Esophagus mucosa (tissue), 1 donor: Measurements from ENCODE around the gene INTS3. TPM values are rescaled to one million over a fixed set of nuclear protein-coding genes. Genes with fewer than 3 reads are reported as not detected.

ENCODE experiments used
- ATAC-seq: fragments of 200-7000 bp; cut with Tn5 transposase; one replicate; pipeline ENCODE4 v1.9.1; 2020
- total RNA-seq: library from RNA; stranded (reverse); gene quantifications from one replicate; pipeline ENCODE4 v1.2.4, GENCODE V29; 2023
- donor health status: DM: yes; HTN: yes; CAD: no.

The INTS3 gene
- total RNA-seq, 1 donor from 2014 or later = 22.5 TPM

- ATAC-seq = no peak
Measured at GRCh38 chr1:153799016-153799415, 71.2 kb downstream of the INTS3 start.

GRCh38 chr1:153799566-153800465 is 72.0 kb downstream of the INTS3 start:
- no peak for ATAC-seq

- no peak for ATAC-seq
Measured at GRCh38 chr1:153800516-153800915, 72.7 kb downstream of the INTS3 start.

GRCh38 chr1:153801028-153801625 is 73.3 kb downstream of the INTS3 start:
- ATAC-seq = no peak

- no peak for ATAC-seq
Measured at GRCh38 chr1:153801786-153802697, 74.2 kb downstream of the INTS3 start.

- ATAC-seq = no peak
Measured at GRCh38 chr1:153803470-153804056, 75.7 kb downstream of the INTS3 start.

GRCh38 chr1:153804112-153804511 is 76.3 kb downstream of the INTS3 start:
- ATAC-seq = no peak

- peak; percentile 89 for ATAC-seq
Measured at GRCh38 chr1:153805042-153805745, 77.3 kb downstream of the INTS3 start.

GRCh38 chr1:153805886-153806719 is 78.3 kb downstream of the INTS3 start:
- no peak for ATAC-seq

GRCh38 chr1:153816283-153816889 is 88.5 kb downstream of the INTS3 start:
- no peak for ATAC-seq

- no peak for ATAC-seq
Measured at GRCh38 chr1:153818876-153819275, 91.0 kb downstream of the INTS3 start.

Other genes starting within 250 kb of the INTS3 start
- gene S100A6, start 192.1 kb upstream of the INTS3 start, total RNA-seq = 976 TPM
- gene S100A5, start 187.1 kb upstream of the INTS3 start, total RNA-seq = not detected
- 36.0 TPM for gene S100A4, start 182.2 kb upstream of the INTS3 start, total RNA-seq
- gene S100A3, start 178.8 kb upstream of the INTS3 start, total RNA-seq = 9.6 TPM
- 4,166 TPM for gene S100A2, start 162.2 kb upstream of the INTS3 start, total RNA-seq
- 1,290 TPM for gene S100A16, start 114.9 kb upstream of the INTS3 start, total RNA-seq
- gene S100A14, start 111.7 kb upstream of the INTS3 start, total RNA-seq = 1,938 TPM
- gene S100A13, start 100.5 kb upstream of the INTS3 start, total RNA-seq = 52.5 TPM
- 0.44 TPM for gene S100A1, start 99.6 kb upstream of the INTS3 start, total RNA-seq
- gene CHTOP, start 94.0 kb upstream of the INTS3 start, total RNA-seq = 44.0 TPM
- 32.0 TPM for gene SNAPIN, start 69.3 kb upstream of the INTS3 start, total RNA-seq
- 131 TPM for gene ILF2, start 57.1 kb upstream of the INTS3 start, total RNA-seq
- gene NPR1, start 49.4 kb upstream of the INTS3 start, total RNA-seq = 1.8 TPM
- 16.1 TPM for gene SLC27A3, start 47.4 kb downstream of the INTS3 start, total RNA-seq
- gene GATAD2B, start 194.9 kb downstream of the INTS3 start, total RNA-seq = 17.9 TPM
- gene DENND4B, start 218.7 kb downstream of the INTS3 start, total RNA-seq = 12.1 TPM
- 13.3 TPM for gene CRTC2, start 230.6 kb downstream of the INTS3 start, total RNA-seq
- 42.3 TPM for gene SLC39A1, start 235.5 kb downstream of the INTS3 start, total RNA-seq
- 7.6 TPM for gene CREB3L4, start 239.9 kb downstream of the INTS3 start, total RNA-seq
- 73.2 TPM for gene JTB, start 249.6 kb downstream of the INTS3 start, total RNA-seq